Medulla oblongata (tissue), 1 donor: Measurements from ENCODE around the gene AGO4.
"Not testable (repeated sequence)": the region's sequence is repeated elsewhere in the genome, so short reads cannot be mapped to it uniquely, and the experiment has no call there.

Experiments
- DNase-seq: peaks from one replicate; pipeline ENCODE4 v3.0.0-alpha.2; 2015; ENCODE audit errors: extremely low spot score

The AGO4 gene

GRCh38 chr1:35810096-35810881, 2.5 kb downstream of the AGO4 start:
- no peak for DNase-seq

DNA sequence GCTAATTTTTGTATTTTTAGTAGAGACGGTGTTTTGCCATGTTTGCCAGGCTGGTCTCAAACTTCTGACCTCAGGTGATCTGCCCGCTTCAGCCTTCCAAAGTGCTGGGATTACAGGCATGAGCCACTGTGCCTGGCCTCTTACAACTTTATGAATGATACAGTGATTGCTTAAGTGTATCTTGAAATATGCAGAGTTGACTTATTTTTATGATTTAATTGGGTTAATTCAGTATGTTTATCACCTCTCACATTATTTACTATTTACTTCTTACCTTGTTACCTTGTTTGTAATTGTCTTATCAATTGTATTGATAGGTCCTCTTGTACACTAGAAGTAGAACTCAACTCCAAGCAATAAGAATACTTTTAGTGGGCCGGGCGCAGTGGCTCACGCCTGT, 4.9 kb downstream of the AGO4 start:
- not testable (repeated sequence) for DNase-seq

- no peak for DNase-seq
Measured at GRCh38 chr1:35825255-35825654, 17.4 kb downstream of the AGO4 start.

DNA sequence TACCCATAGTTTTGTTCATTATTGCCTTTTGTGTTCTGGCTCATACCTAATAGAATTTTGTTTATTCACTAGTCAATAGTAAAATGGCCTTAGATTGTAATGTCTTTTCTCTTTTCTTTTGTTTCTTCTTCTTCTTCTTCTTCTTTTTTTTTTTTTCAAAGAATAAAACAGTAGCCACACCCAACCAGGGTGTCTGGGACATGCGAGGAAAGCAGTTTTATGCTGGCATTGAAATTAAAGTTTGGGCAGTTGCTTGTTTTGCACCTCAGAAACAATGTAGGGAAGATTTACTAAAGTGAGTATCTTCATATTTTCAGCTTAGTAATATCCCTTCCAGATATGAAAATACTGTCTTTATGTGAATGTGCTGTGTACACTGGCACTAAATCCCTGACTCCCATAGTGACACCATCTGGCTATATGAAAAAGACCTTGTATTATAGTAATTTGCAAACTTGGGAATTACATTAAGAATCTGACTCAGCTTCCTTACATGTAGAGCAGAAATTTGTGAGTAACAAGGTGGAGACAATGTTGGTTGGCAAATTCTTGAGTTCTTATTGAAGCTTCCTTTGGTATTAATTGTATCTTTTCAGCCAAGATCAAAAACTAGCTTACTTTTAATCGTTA, 24.6 kb downstream of the AGO4 start:
- no peak for DNase-seq

DNA sequence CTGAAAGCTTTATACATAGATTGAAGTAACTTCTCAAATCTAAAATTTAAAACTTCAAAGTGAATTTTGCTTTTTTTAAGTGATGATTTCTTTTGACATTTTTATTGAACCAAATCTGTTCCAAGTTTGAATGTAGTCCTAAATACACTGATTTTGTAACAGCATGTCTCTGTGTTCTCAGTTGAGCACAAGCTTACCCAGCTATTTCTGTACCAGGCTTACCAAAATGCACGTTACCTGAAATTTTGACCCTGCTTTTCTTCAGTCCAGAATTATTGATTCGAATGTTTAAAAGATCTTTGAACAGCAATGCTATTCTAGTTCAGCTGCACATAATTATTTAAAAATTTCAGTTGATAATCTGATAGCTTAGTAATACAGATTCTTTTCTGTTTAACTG, 25.6 kb downstream of the AGO4 start:
- no peak for DNase-seq

DNA sequence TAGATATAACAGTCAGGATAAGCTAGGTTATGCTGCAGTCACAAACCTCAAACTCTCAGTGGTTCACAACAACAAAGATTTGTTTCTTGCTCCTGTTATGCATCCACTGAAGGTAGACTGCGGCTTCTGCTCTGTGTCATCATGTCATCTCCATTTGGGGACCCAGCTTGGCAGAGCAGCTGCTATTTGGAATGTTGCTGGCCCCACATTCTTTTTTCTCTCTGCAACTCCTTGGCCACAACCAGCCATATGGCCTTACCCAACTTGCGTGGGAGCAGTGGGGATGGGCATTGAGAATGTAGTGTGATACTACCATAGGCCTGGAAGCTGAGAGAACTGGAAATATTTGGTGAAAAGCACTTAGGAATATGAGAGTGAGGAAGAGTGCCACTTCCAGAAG, 26.4 kb downstream of the AGO4 start:
- DNase-seq, result no peak

DNA sequence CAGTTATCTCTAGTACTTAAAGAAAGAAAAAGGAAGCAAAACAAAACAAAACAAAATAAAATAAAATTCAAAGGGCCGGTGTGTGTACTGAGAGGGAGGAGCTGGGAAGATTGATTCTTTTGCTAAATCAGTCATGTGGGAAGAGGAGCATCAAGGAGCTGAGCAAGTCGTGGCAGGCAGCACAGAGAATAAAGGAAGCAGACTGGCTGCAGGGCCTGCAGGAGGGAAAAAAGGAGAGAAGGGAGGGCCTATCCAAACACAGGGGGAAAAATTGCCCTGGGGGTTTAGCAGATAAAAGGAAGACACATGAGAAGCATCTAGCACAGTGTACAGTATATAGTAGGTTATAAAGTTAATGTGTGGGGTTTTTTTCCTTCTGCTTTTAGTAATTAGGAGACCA, 27.6 kb downstream of the AGO4 start:
- DNase-seq, result no peak

GRCh38 chr1:35836734-35837133, 28.9 kb downstream of the AGO4 start:
- DNase-seq, result no peak

- no peak for DNase-seq
Measured at GRCh38 chr1:35838693-35839245, 31.0 kb downstream of the AGO4 start.

DNA sequence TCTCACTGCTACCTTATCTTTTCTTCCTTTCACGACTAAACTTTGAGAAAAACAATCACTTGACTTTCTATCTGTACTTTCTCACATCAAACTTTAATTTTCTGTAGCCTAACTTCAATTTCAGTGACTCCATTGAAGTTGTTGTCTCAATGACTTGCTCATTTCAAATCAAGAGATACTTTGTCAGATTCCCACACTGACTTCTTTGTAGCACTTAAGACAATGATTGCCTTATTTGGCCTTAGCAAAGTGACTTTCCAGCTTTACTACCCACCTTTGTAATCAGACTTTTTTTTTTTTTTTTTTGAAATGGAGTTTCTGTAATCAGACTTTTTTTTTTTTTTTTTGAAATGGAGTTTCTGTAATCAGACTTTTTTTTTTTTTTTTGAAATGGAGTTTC, 37.0 kb downstream of the AGO4 start:
- peak; percentile 65 for DNase-seq

DNA sequence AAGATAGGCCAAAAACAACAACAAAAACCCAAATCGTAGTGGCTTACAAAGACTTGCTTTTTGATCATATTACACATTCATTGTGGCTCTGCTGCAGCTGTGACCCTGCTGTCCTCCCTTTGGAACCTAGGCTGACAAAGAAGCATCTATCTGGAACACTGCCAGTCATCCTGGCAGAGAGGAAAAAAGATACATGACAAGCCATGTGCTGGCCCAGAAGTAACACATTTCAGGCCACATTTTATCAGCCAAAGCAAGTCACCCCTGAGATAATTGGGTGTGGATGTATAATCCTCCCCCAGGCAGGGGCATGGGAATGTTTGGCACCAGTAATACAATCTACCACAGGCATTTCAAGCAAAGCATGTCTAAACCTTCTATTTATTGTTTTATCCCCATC, 38.0 kb downstream of the AGO4 start:
- peak; percentile 64 for DNase-seq

DNA sequence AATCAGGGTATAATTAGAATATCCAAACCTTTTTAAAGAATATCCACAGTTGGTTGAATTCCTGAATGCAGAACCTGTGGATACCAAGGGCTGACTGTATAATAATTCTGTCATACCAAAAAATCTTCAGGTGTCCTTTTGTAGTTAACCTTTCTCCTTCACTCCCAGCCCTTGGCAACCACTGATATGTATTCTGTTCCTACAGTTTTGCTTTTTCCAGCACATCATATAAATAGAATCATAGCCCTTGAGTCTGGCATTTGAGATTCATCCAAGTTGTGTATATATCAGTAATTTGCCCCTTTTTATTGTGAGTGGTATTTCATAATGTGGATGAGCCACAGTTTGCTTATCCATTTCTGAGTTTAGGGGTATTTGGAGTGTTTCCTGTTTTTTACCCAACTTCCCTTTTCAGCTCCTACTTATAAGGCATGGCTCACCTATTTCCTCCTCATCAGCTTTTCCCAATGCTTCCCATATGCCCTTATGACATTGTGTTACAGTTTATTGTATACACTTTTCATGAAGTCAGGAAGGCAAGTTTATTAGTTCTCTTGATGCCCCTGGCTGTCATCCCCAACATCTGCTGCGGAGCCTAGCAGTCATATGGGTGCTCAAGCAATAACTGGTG, 40.2 kb downstream of the AGO4 start:
- DNase-seq, result no peak

DNA sequence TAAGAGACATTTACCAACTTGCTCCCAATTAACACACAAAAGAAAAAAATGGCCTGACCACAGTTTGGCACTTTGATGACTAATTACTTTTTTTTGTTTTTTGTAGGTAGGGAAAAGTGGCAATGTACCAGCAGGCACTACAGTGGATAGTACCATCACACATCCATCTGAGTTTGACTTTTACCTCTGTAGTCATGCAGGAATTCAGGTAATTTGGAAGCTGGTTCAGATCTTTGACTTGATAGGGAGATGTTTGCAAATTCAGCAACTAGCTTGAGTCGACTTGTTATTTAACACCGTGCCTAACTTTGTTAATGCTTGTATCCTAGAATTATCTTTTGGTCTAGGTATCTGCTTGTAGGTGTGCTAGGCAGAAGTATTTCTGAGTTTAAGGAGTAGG, 42.2 kb downstream of the AGO4 start:
- no peak for DNase-seq

DNA sequence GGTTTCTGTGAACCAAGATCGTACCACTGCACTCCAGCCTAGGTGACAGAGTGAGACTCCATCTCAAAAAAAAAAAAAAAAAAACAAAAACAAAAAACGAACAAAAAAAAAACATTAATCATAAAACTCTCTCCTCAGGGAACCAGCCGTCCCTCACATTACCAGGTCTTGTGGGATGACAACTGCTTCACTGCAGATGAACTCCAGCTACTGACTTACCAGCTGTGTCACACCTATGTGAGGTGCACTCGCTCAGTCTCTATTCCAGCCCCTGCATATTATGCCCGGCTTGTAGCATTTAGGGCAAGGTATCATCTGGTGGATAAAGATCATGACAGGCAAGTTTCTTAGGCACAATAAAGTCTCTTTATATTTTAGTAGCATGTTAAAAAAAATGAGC, 42.9 kb downstream of the AGO4 start:
- no peak for DNase-seq

GRCh38 chr1:35851132-35851869, 43.5 kb downstream of the AGO4 start:
- peak; percentile 52 for DNase-seq

DNA sequence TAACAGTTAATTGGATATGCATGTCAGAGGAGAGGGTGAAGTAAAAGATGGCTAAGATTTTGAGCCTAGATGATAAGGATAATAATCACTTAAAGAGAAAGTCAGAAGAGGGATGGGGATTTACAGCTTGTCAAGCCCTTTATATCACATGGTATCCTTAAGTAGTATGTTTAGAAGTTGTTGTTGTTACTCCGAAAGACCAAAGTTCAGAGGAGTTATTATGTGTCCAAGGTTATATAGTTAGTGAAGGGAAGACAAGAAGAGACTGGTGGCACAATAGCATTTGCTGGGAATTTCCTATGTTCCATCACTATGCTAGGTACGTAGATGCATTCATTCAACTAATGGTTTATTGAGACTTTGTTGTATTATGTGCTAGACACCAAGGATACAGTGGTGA, 44.4 kb downstream of the AGO4 start:
- no peak for DNase-seq

- DNase-seq, result no peak
Measured at GRCh38 chr1:35854989-35855700, 47.3 kb downstream of the AGO4 start.

DNA sequence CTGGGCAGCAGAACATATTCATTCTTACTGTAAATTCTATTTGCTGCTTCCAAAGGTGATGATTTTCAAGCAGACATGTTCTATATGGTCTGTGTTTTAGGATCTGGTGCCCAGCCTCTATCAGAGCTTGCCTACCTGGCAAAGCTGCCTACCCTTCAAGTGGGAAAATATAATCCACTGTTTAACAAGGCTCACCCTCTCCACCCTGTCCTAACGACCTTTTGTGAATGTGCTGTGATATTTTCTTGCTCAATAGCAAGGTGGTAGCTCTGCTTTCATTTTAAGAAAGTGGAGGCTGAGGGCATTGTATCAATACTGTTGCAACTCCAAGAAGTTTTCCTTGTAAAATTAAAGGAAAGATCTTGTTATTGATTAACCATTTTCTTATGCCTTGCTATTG, 49.1 kb downstream of the AGO4 start:
- no peak for DNase-seq

DNA sequence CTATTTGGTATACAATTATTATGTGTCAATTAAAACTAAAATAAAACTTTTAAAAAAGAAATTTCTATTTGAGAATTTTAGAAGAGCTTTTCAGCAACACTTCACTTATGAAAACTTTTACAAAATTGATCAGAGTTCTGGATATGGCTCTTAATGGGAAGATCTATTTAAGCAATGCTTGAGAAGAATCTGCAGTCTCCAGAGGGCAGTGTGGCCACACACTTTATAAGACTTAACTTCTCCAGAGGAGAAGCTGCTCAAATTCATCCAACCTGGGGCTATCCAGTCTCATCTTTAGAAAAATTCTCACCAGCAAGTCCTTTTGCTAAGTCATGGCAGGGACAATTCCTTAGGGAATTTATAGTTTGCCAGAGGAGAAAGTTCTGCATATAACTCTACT, 50.0 kb downstream of the AGO4 start:
- peak; percentile 46 for DNase-seq

DNA sequence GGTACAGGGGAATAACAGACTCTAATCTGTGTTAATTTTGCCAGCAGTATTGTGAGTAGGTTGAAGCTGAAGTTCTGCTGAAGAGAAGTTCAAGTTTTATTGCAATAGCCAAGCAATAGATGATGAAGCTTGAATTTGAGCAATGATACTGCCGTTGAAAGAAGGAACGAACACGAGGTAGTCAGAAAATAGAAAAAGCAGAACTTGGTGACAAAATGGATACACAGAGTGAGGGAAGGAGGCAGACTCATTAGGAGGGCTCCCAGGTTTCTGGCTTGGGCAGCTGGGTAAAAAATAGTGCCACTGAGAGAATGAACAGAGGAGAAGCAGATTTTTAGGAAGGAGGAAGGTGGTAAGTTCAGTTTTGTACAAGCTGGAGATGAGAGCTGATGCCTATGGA, 52.9 kb downstream of the AGO4 start:
- peak; percentile 30 for DNase-seq

GRCh38 chr1:35863136-35863535, 55.3 kb downstream of the AGO4 start:
- no peak for DNase-seq
